Rectal smooth muscle tissue (tissue), 1 donor: Measurements from ENCODE around the gene GGA3.
"Not testable (repeated sequence)": the region's sequence is repeated elsewhere in the genome, so short reads cannot be mapped to it uniquely, and the experiment has no call there.

Experiments used
- H3K27ac ChIP-seq: one replicate; pipeline ENCODE4 v1.7.0; 2013; ENCODE audit warnings: low read depth, low read length, inconsistent platforms
- H3K27me3 ChIP-seq: one replicate; pipeline ENCODE4 v1.7.0; 2013; ENCODE audit warnings: low read length; ENCODE audit not compliant: control insufficient read depth, insufficient read depth
- H3K36me3 ChIP-seq: one replicate; pipeline ENCODE4 v1.7.0; 2013; ENCODE audit warnings: low read length; ENCODE audit not compliant: control insufficient read depth, insufficient read depth
- H3K4me1 ChIP-seq: one replicate; pipeline ENCODE4 v1.7.0; 2013; ENCODE audit warnings: low read length; ENCODE audit not compliant: control insufficient read depth, insufficient read depth
- H3K4me3 ChIP-seq: one replicate; pipeline ENCODE4 v1.7.0; 2013; ENCODE audit warnings: low read length
- H3K9ac ChIP-seq: one replicate; pipeline ENCODE4 v1.7.0; 2013; ENCODE audit warnings: low read length

GGA3 gene

GRCh38 chr17:75261336-75262111, at the start of gene GGA3, which contains the start of gene MRPS7:
Gene GGA3 (minus strand): TSS chr17:75261606. CDS start chr17:75261587, 19 bp downstream.
Gene MRPS7 (plus strand): TSS chr17:75261879. CDS start chr17:75261901, 22 bp downstream.
- Histone ChIP-seq H3K27ac (peak within 1 kb of the TSS; percentile 99), H3K4me1 (peaks cover 13% of the 10 kb centered on the region), H3K36me3 (peaks cover 11% of the 10 kb centered on the region), H3K27me3 (no peaks in the 10 kb centered on the region), H3K9ac (peak within 1 kb of the TSS; percentile 91), H3K4me3 (peak within 1 kb of the TSS; percentile 80)

- Histone ChIP-seq H3K4me3 (peak overlapping the region; percentile 26), H3K36me3 (no peaks in the 10 kb centered on the region), H3K4me1 (no peaks in the 10 kb centered on the region), H3K27ac (peak overlapping the region; percentile 43), H3K27me3 (no peaks in the 10 kb centered on the region), H3K9ac (no peak overlapping the region)
These were observed 47.6 kb upstream of the GGA3 start for GRCh38 chr17:75308732-75309629.

GRCh38 chr17:75307957-75308731, 46.7 kb upstream of the GGA3 start:
- no peaks in the 10 kb centered on the region for H3K27me3 ChIP-seq
- no peak overlapping the region for H3K27ac ChIP-seq
- H3K4me3 ChIP-seq, result no peak overlapping the region
- H3K36me3 ChIP-seq, result no peaks in the 10 kb centered on the region
- H3K9ac ChIP-seq, result no peak overlapping the region
- no peaks in the 10 kb centered on the region for H3K4me1 ChIP-seq

GRCh38 chr17:75301502-75302206, 40.2 kb upstream of the GGA3 start:
- H3K27me3 ChIP-seq, result no peaks in the 10 kb centered on the region
- H3K9ac ChIP-seq, result no peak overlapping the region
- H3K27ac ChIP-seq, result no peak overlapping the region
- H3K36me3 ChIP-seq, result no peaks in the 10 kb centered on the region
- H3K4me1 ChIP-seq, result no peaks in the 10 kb centered on the region
- H3K4me3 ChIP-seq, result no peak overlapping the region

GRCh38 chr17:75301049-75301448, 39.6 kb upstream of the GGA3 start:
- no peaks in the 10 kb centered on the region for H3K36me3 ChIP-seq
- no peaks in the 10 kb centered on the region for H3K27me3 ChIP-seq
- H3K9ac ChIP-seq, result no peak overlapping the region
- H3K27ac ChIP-seq, result no peak overlapping the region
- no peaks in the 10 kb centered on the region for H3K4me1 ChIP-seq
- no peak overlapping the region for H3K4me3 ChIP-seq

- no peaks in the 10 kb centered on the region for H3K4me1 ChIP-seq
These were observed 38.9 kb upstream of the GGA3 start for GRCh38 chr17:75300280-75300679.

GRCh38 chr17:75295201-75296158, 34.1 kb upstream of the GGA3 start:
- Histone ChIP-seq H3K9ac (no peak overlapping the region), H3K4me1 (no peaks in the 10 kb centered on the region)

More at GRCh38 chr17:75300280-75300679, 38.9 kb upstream of the GGA3 start:
- Histone ChIP-seq H3K4me3 (no peak overlapping the region), H3K36me3 (no peaks in the 10 kb centered on the region), H3K9ac (no peak overlapping the region), H3K27ac (no peak overlapping the region), H3K27me3 (no peaks in the 10 kb centered on the region)

GRCh38 chr17:75292810-75293448, 31.5 kb upstream of the GGA3 start:
- not testable (repeated sequence) for H3K27me3 ChIP-seq, H3K27ac ChIP-seq

More at GRCh38 chr17:75295201-75296158, 34.1 kb upstream of the GGA3 start:
- Histone ChIP-seq H3K4me3 (no peak overlapping the region), H3K27me3 (no peaks in the 10 kb centered on the region), H3K27ac (peak overlapping the region; percentile 42), H3K36me3 (no peaks in the 10 kb centered on the region)

GRCh38 chr17:75289832-75290337, 28.5 kb upstream of the GGA3 start:
- Histone ChIP-seq H3K27me3 (no peaks in the 10 kb centered on the region), H3K4me1 (no peaks in the 10 kb centered on the region), H3K36me3 (peaks cover 7% of the 10 kb centered on the region), H3K27ac (peak overlapping the region; percentile 94), H3K9ac (peak overlapping the region; percentile 49), H3K4me3 (peak overlapping the region; percentile 92)

More at GRCh38 chr17:75292810-75293448, 31.5 kb upstream of the GGA3 start:
- not testable (repeated sequence) for H3K4me3 ChIP-seq, H3K4me1 ChIP-seq, H3K9ac ChIP-seq, H3K36me3 ChIP-seq

GRCh38 chr17:75289115-75289831, 27.9 kb upstream of the GGA3 start, which contains the start of gene SLC25A19:
Gene SLC25A19 (minus strand): TSS chr17:75289433. CDS start chr17:75286764, 2,669 bp downstream.
- Histone ChIP-seq H3K36me3 (peaks cover 7% of the 10 kb centered on the region), H3K4me1 (no peaks in the 10 kb centered on the region), H3K27me3 (no peaks in the 10 kb centered on the region), H3K4me3 (peak within 1 kb of the TSS; percentile 92), H3K27ac (peak within 1 kb of the TSS; percentile 94), H3K9ac (peak within 1 kb of the TSS; percentile 49)
